Suprapubic skin (tissue), 4 donors: ENCODE measurements around the gene MS4A7. TPM values are rescaled to one million over a fixed set of nuclear protein-coding genes. Genes with fewer than 3 reads are reported as not detected.
"Not testable (repeated sequence)": the region's sequence is repeated elsewhere in the genome, so short reads cannot be mapped to it uniquely, and the experiment has no call there.

Experiments used
- DNase-seq, 2 donors: peaks; one replicate each; pipeline ENCODE4 v3.0.0-alpha.2; 2019; ENCODE audit warnings: low spot score in 2 of 2
- H3K27ac ChIP-seq: fragments of 200-600 bp; sonication (generic); one replicate; pipeline ENCODE4 v1.5.1; 2019
- H3K27me3 ChIP-seq: fragments of 200-600 bp; sonication (generic); one replicate; pipeline ENCODE4 v1.5.1; 2019
- H3K36me3 ChIP-seq: fragments of 200-600 bp; sonication (generic); one replicate; pipeline ENCODE4 v1.5.1; 2019
- H3K4me1 ChIP-seq: fragments of 200-600 bp; sonication (generic); one replicate; pipeline ENCODE4 v1.5.1; 2019
- H3K4me3 ChIP-seq: fragments of 200-600 bp; sonication (generic); one replicate; pipeline ENCODE4 v1.5.1; 2019; ENCODE audit warnings: mild to moderate bottlenecking
- H3K9me3 ChIP-seq: fragments of 200-600 bp; sonication (generic); one replicate; pipeline ENCODE4 v1.5.1; 2019
- CTCF ChIP-seq, 2 donors: fragments of 200-600 bp in 1 of 2; fragments of 450-650 bp in 1 of 2; sonication (generic) in 1 of 2; IDR thresholded peaks; one replicate each; pipeline ENCODE4 v1.5.1; 2016 to 2019; ENCODE audit warnings: antibody characterized with exemption in 2 of 2, mild to moderate bottlenecking in 1 of 2, moderate library complexity in 1 of 2
- EP300 ChIP-seq: sonication (generic); formaldehyde crosslinking; IDR thresholded peaks from one replicate; pipeline ENCODE4 v1.6.1; 2017; ENCODE audit warnings: antibody characterized with exemption
- POLR2A ChIP-seq, 2 donors: fragments of 450-650 bp; IDR thresholded peaks; one replicate each; pipeline ENCODE4 v1.6.1; 2017; ENCODE audit warnings: antibody characterized with exemption in 2 of 2, mild to moderate bottlenecking in 2 of 2, moderate library complexity in 2 of 2
- POLR2AphosphoS5 ChIP-seq, 3 donors: sonication (generic); formaldehyde crosslinking; IDR thresholded peaks; one replicate each; pipeline ENCODE4 v1.6.1; 2017; ENCODE audit warnings: antibody characterized with exemption in 3 of 3
- WGBS: methylation state at CpG from one replicate; pipeline ENCODE4 v1.1.5; 2018; 5-methylcytosine and 5-hydroxymethylcytosine counted together
- total RNA-seq, 4 donors: library from RNA; depleted of rRNA; stranded (reverse); fragments of >200 nt; gene quantifications; one replicate each; pipeline ENCODE4 v1.1.0, GENCODE V29; 2016

Gene MS4A7
- total RNA-seq, 4 donors from 2014 or later, result 0.86 to 9.5 (median 4.2) TPM

- DNase-seq, result no peak
- Histone ChIP-seq H3K9me3 (peaks cover 6% of the 10 kb centered on the region), H3K27ac (no peak overlapping the region), H3K4me1 (no peaks in the 10 kb centered on the region), H3K27me3 (no peaks in the 10 kb centered on the region), H3K4me3 (no peak overlapping the region), H3K36me3 (no peaks in the 10 kb centered on the region)
- WGBS, result 48% methylated on average over 7 of the region's 7 CpGs
- TF ChIP-seq POLR2AphosphoS5 (IDR thresholded peaks at IDR 0.05) (no peak), CTCF (IDR thresholded peaks at IDR 0.05) (peak; percentile 18 to 52), POLR2A (IDR thresholded peaks at IDR 0.05) (no peak), EP300 (no peak)
These were observed 14.5 kb upstream of the MS4A7 start for GRCh38 chr11:60363542-60364470.

- H3K27ac ChIP-seq, H3K4me3 ChIP-seq, H3K36me3 ChIP-seq, H3K4me1 ChIP-seq, H3K9me3 ChIP-seq, H3K27me3 ChIP-seq, DNase-seq: not testable (repeated sequence)
- 86% methylated on average over 15 of the region's 15 CpGs for WGBS
These were observed 11.9 kb upstream of the MS4A7 start for GRCh38 chr11:60366262-60366904.

GRCh38 chr11:60367009-60367408 lies 11.3 kb upstream of the MS4A7 start:
- Histone ChIP-seq H3K9me3 (no peaks in the 10 kb centered on the region), H3K4me1 (no peaks in the 10 kb centered on the region), H3K27me3 (no peaks in the 10 kb centered on the region), H3K27ac (no peak overlapping the region), H3K4me3 (no peak overlapping the region), H3K36me3 (no peaks in the 10 kb centered on the region)
- no peak for DNase-seq
- WGBS, result 52% methylated on average over 2 of the region's 2 CpGs
- TF ChIP-seq POLR2A (IDR thresholded peaks at IDR 0.05), result no peak
- TF ChIP-seq POLR2AphosphoS5 (IDR thresholded peaks at IDR 0.05), result no peak
- TF ChIP-seq CTCF (IDR thresholded peaks at IDR 0.05), result no peak
- TF ChIP-seq EP300, result no peak

- Histone ChIP-seq H3K9me3 (no peaks in the 10 kb centered on the region), H3K4me3 (no peak overlapping the region), H3K27me3 (no peaks in the 10 kb centered on the region), H3K36me3 (no peaks in the 10 kb centered on the region), H3K27ac (no peak overlapping the region), H3K4me1 (no peaks in the 10 kb centered on the region)
- WGBS, result 88% methylated on average over 19 of the region's 19 CpGs
- no peak for DNase-seq
- no peak for TF ChIP-seq EP300
- no peak for TF ChIP-seq POLR2AphosphoS5 (IDR thresholded peaks at IDR 0.05)
- TF ChIP-seq POLR2A (IDR thresholded peaks at IDR 0.05), result no peak
- no peak for TF ChIP-seq CTCF (IDR thresholded peaks at IDR 0.05)
These were observed 10.4 kb upstream of the MS4A7 start for GRCh38 chr11:60367896-60368295.

GRCh38 chr11:60370252-60370810 lies 8.0 kb upstream of the MS4A7 start:
- no peak overlapping the region for H3K4me3 ChIP-seq
- WGBS, result 56% methylated on average over 2 of the region's 2 CpGs
- H3K4me1 ChIP-seq, result no peaks in the 10 kb centered on the region
- H3K27ac ChIP-seq, result no peak overlapping the region
- TF ChIP-seq POLR2A (IDR thresholded peaks at IDR 0.05) (no peak), EP300 (no peak), POLR2AphosphoS5 (IDR thresholded peaks at IDR 0.05) (no peak), CTCF (IDR thresholded peaks at IDR 0.05) (no peak)
- H3K27me3 ChIP-seq, result no peaks in the 10 kb centered on the region
- DNase-seq, result no peak
- H3K9me3 ChIP-seq, result no peaks in the 10 kb centered on the region
- H3K36me3 ChIP-seq, result no peaks in the 10 kb centered on the region
